Trophoblast cell (in vitro differentiated cells and primary cell): Measurements from ENCODE around the gene FLT1.

Source experiments
- DNase-seq, 2 donors: peaks; one replicate each; pipeline ENCODE4 v3.0.0-alpha.2; 2016
- H2AFZ ChIP-seq: 2 replicates; pipeline ENCODE4 v1.6.1; 2013; ENCODE audit warnings: low read length, moderate library complexity, mild to moderate bottlenecking; ENCODE audit not compliant: insufficient read depth, poor library complexity
- H2AK5ac ChIP-seq: 2 replicates; pipeline ENCODE4 v1.6.1; 2013; ENCODE audit warnings: mild to moderate bottlenecking, low read length
- H2BK120ac ChIP-seq: 2 replicates; pipeline ENCODE4 v1.6.1; 2013; ENCODE audit warnings: low read length, mild to moderate bottlenecking, moderate library complexity; ENCODE audit not compliant: insufficient read depth, poor library complexity
- H2BK12ac ChIP-seq: 2 replicates; pipeline ENCODE4 v1.6.1; 2013; ENCODE audit warnings: mild to moderate bottlenecking, low read length, moderate library complexity
- H2BK5ac ChIP-seq: 2 replicates; pipeline ENCODE4 v1.6.1; 2013; ENCODE audit warnings: low read length, low read depth, moderate library complexity, mild to moderate bottlenecking; ENCODE audit not compliant: poor library complexity
- H3K14ac ChIP-seq: 2 replicates; pipeline ENCODE4 v1.6.1; 2013; ENCODE audit warnings: mild to moderate bottlenecking, low read length
- H3K18ac ChIP-seq: 2 replicates; pipeline ENCODE4 v1.6.1; 2013; ENCODE audit warnings: mild to moderate bottlenecking, low read length
- H3K23ac ChIP-seq: 2 replicates; pipeline ENCODE4 v1.6.1; 2013; ENCODE audit warnings: low read length
- H3K27ac ChIP-seq: 2 replicates; pipeline ENCODE4 v1.5.1; 2013; ENCODE audit warnings: low read depth, mild to moderate bottlenecking, inconsistent platforms, low read length, moderate library complexity
- H3K27me3 ChIP-seq: 2 replicates; pipeline ENCODE4 v1.6.1; 2013; ENCODE audit warnings: inconsistent platforms, mild to moderate bottlenecking, low read length, moderate library complexity; ENCODE audit not compliant: insufficient read depth
- H3K36me3 ChIP-seq, 2 experiments: 1 replicate in 1 of 2; 2 replicates in 1 of 2; pipeline ENCODE4 v1.6.1; 2013; ENCODE audit warnings: low read length in 2 of 2, mild to moderate bottlenecking in 2 of 2, moderate library complexity in 1 of 2; ENCODE audit not compliant: insufficient read depth in 2 of 2, control insufficient read depth in 1 of 2
- H3K4ac ChIP-seq: 2 replicates; pipeline ENCODE4 v1.6.1; 2013; ENCODE audit warnings: low read depth, mild to moderate bottlenecking, low read length, moderate library complexity
- H3K4me1 ChIP-seq, 2 experiments: 1 replicate in 1 of 2; 2 replicates in 1 of 2; pipeline ENCODE4 v1.6.1; 2013; ENCODE audit warnings: low read length in 2 of 2, mild to moderate bottlenecking in 2 of 2, moderate library complexity in 1 of 2; ENCODE audit not compliant: insufficient read depth in 2 of 2, control insufficient read depth in 1 of 2
- H3K4me2 ChIP-seq: 2 replicates; pipeline ENCODE4 v1.6.1; 2013; ENCODE audit warnings: inconsistent platforms, mild to moderate bottlenecking, low read length, moderate library complexity
- H3K4me3 ChIP-seq: 2 replicates; pipeline ENCODE4 v1.5.1; 2013; ENCODE audit warnings: mild to moderate bottlenecking, low read depth, low read length, inconsistent platforms
- H3K79me1 ChIP-seq: one replicate; pipeline ENCODE4 v1.6.1; 2013; ENCODE audit warnings: low read length
- H3K79me2 ChIP-seq: 2 replicates; pipeline ENCODE4 v1.6.1; 2013; ENCODE audit warnings: low read length, mild to moderate bottlenecking; ENCODE audit not compliant: control insufficient read depth, insufficient read depth, poor library complexity
- H3K9ac ChIP-seq: 2 replicates; pipeline ENCODE4 v1.6.1; 2013; ENCODE audit warnings: mild to moderate bottlenecking, low read length
- H3K9me3 ChIP-seq: 2 replicates; pipeline ENCODE4 v1.6.1; 2013; ENCODE audit warnings: low read depth, mild to moderate bottlenecking, control low read depth, inconsistent platforms, low read length; ENCODE audit not compliant: insufficient read depth
- H4K12ac ChIP-seq: 2 replicates; pipeline ENCODE4 v1.6.1; 2013; ENCODE audit warnings: low read depth, mild to moderate bottlenecking, low read length, moderate library complexity
- H4K8ac ChIP-seq: 2 replicates; pipeline ENCODE4 v1.6.1; 2013; ENCODE audit warnings: low read depth, mild to moderate bottlenecking, low read length, moderate library complexity
- H4K91ac ChIP-seq: one replicate; pipeline ENCODE4 v1.6.1; 2013; ENCODE audit warnings: low read depth, mild to moderate bottlenecking, low read length, moderate library complexity
- WGBS: extraction: QIAGEN DNeasy Blood & Tissue Kit; methylation state at CpG from one replicate; pipeline ENCODE4 v1.1.7; 2013; ENCODE audit warnings: missing lambda C conversion rate; ENCODE audit not compliant: insufficient read length, insufficient coverage; ENCODE audit errors: extremely low coverage; 5-methylcytosine and 5-hydroxymethylcytosine counted together

FLT1 gene

GRCh38 chr13:28316129-28316528, 178.8 kb downstream of the FLT1 start:
- no peak overlapping the region for H2AK5ac ChIP-seq
- no peak overlapping the region for H3K27ac ChIP-seq
- no peaks in the 10 kb centered on the region for H3K9me3 ChIP-seq
- no CpG with 5 or more reads among the region's 5 CpGs for WGBS
- H3K4me1 ChIP-seq, result peaks cover 9 to 13% of the 10 kb centered on the region in 2 experiments
- H3K4me2 ChIP-seq, result no peak overlapping the region
- H4K91ac ChIP-seq, result no peak overlapping the region
- H3K36me3 ChIP-seq, result no peaks in the 10 kb centered on the region
- no peak overlapping the region for H2BK12ac ChIP-seq
- no peaks in the 10 kb centered on the region for H3K79me2 ChIP-seq
- no peaks in the 10 kb centered on the region for H3K79me1 ChIP-seq
- H2BK5ac ChIP-seq, result no peak overlapping the region
- H2AFZ ChIP-seq, result no peak overlapping the region
- H2BK120ac ChIP-seq, result no peak overlapping the region
- no peak overlapping the region for H3K23ac ChIP-seq
- no peak overlapping the region for H3K14ac ChIP-seq
- H3K18ac ChIP-seq, result no peak overlapping the region
- H3K27me3 ChIP-seq, result no peaks in the 10 kb centered on the region
- H3K4me3 ChIP-seq, result no peak overlapping the region
- no peak for DNase-seq
- no peak overlapping the region for H3K9ac ChIP-seq
- H3K4ac ChIP-seq, result no peak overlapping the region
- H4K12ac ChIP-seq, result no peak overlapping the region
- peak overlapping the region; percentile 34 for H4K8ac ChIP-seq

DNA sequence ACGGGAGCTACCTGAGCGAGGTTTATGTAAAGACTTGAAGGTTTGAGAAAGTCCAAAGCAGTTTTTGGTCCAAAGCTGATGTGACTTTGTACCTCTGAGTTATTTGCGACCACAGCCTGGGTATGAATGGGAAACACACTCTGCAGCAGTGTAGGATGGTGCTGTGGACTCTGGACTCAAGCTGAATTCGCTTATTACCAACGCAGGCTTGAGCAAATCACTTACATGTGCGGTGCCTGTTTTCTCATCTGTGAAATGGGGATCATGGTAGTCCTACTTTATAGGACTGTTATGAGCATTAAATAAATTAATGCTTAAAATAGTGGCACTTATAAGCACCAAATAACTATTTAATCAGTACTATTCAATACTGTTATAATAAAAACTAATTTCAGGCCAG, 180.0 kb downstream of the FLT1 start:
- Histone ChIP-seq H3K4me1 (peaks cover 9 to 13% of the 10 kb centered on the region in 2 experiments), H3K4me3 (no peak overlapping the region), H2AK5ac (no peak overlapping the region), H3K4me2 (no peak overlapping the region), H4K8ac (no peak overlapping the region), H3K27me3 (no peaks in the 10 kb centered on the region), H3K18ac (no peak overlapping the region), H3K4ac (no peak overlapping the region), H2AFZ (no peak overlapping the region), H3K79me1 (no peaks in the 10 kb centered on the region), H3K9ac (no peak overlapping the region), H3K9me3 (no peaks in the 10 kb centered on the region), H2BK120ac (no peak overlapping the region), H4K91ac (no peak overlapping the region), H3K14ac (no peak overlapping the region), H4K12ac (no peak overlapping the region), H3K36me3 (no peaks in the 10 kb centered on the region), H3K27ac (no peak overlapping the region), H2BK12ac (no peak overlapping the region), H3K23ac (no peak overlapping the region), H3K79me2 (no peaks in the 10 kb centered on the region), H2BK5ac (no peak overlapping the region)
- DNase-seq, result no peak
- WGBS, result no CpG with 5 or more reads among the region's 6 CpGs

DNA sequence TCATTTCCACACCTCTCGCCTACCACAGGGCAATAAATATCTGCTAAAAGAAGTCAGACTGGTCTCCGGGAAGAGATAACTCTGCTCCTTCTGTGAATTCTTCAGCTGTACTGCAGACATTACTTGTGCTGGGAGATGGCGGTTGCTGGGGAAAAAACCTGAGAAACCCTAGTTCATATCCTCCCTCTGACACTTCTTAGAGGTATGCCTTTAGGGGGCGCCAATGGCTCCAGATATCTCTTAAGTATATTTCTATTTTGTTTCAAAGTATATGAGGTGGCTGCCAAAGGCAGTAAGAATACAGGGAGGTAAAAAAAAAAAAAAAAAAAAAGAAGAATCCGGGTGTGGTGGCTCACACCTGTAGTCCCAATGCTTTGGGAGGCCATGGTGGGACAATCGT, 181.3 kb downstream of the FLT1 start:
- Histone ChIP-seq H4K8ac (no peak overlapping the region), H3K4me3 (no peak overlapping the region), H2BK120ac (no peak overlapping the region), H3K9me3 (no peaks in the 10 kb centered on the region), H3K4me1 (peaks cover 9 to 13% of the 10 kb centered on the region in 2 experiments), H3K27me3 (no peaks in the 10 kb centered on the region), H3K4me2 (no peak overlapping the region), H3K9ac (no peak overlapping the region), H3K79me2 (no peaks in the 10 kb centered on the region), H2AFZ (no peak overlapping the region), H3K18ac (no peak overlapping the region), H2BK12ac (no peak overlapping the region), H2BK5ac (no peak overlapping the region), H3K23ac (no peak overlapping the region), H3K27ac (no peak overlapping the region), H3K4ac (no peak overlapping the region), H3K14ac (no peak overlapping the region), H3K79me1 (no peaks in the 10 kb centered on the region), H2AK5ac (no peak overlapping the region), H3K36me3 (no peaks in the 10 kb centered on the region), H4K12ac (no peak overlapping the region), H4K91ac (no peak overlapping the region)
- peak in 1 of 2 donors; percentile 24 for DNase-seq
- no CpG with 5 or more reads among the region's 6 CpGs for WGBS

- WGBS, result no CpG with 5 or more reads among the region's 10 CpGs
- H2AFZ ChIP-seq, result no peak overlapping the region
Measured at GRCh38 chr13:28306325-28306724, 188.6 kb downstream of the FLT1 start.

More at GRCh38 chr13:28306325-28306724, 188.6 kb downstream of the FLT1 start:
- no peaks in the 10 kb centered on the region for H3K4me1 ChIP-seq
- H2AK5ac ChIP-seq, result no peak overlapping the region
- H4K8ac ChIP-seq, result no peak overlapping the region
- H3K23ac ChIP-seq, result no peak overlapping the region
- no peak overlapping the region for H2BK5ac ChIP-seq
- H4K91ac ChIP-seq, result no peak overlapping the region
- no peak overlapping the region for H2BK120ac ChIP-seq
- no peak overlapping the region for H3K18ac ChIP-seq
- no peak overlapping the region for H3K4me2 ChIP-seq
- H3K27ac ChIP-seq, result no peak overlapping the region
- no peaks in the 10 kb centered on the region for H3K27me3 ChIP-seq
- H3K36me3 ChIP-seq, result no peaks in the 10 kb centered on the region
- H3K9me3 ChIP-seq, result peaks cover 1% of the 10 kb centered on the region
- H3K79me2 ChIP-seq, result no peaks in the 10 kb centered on the region
- no peak overlapping the region for H3K9ac ChIP-seq
- no peak overlapping the region for H2BK12ac ChIP-seq
- no peak overlapping the region for H3K14ac ChIP-seq
- H3K4me3 ChIP-seq, result no peak overlapping the region
- no peak overlapping the region for H4K12ac ChIP-seq
- no peak overlapping the region for H3K4ac ChIP-seq
- no peak for DNase-seq
- no peaks in the 10 kb centered on the region for H3K79me1 ChIP-seq
